Fibroblast of peridontal ligament (primary cell): Measurements from ENCODE around the gene DCTN4.
A peak's percentile ranks its signal among the peaks of the same experiment; 100 is the strongest.

ENCODE experiments used
- DNase-seq: peaks from one replicate; pipeline ENCODE4 v3.0.0-alpha.2; 2010; ENCODE audit errors: extremely low read depth

DCTN4 gene

GRCh38 chr5:150740992-150741391 lies 17.8 kb downstream of the DCTN4 start:
- no peak for DNase-seq

GRCh38 chr5:150738862-150739261 lies 20.0 kb downstream of the DCTN4 start:
- no peak for DNase-seq

GRCh38 chr5:150734579-150735384 lies 24.0 kb downstream of the DCTN4 start:
- DNase-seq, result no peak

GRCh38 chr5:150731669-150732242 lies 27.1 kb downstream of the DCTN4 start:
- DNase-seq, result no peak

GRCh38 chr5:150729859-150730258 lies 29.0 kb downstream of the DCTN4 start:
- no peak for DNase-seq

- DNase-seq, result no peak
These were observed 35.0 kb downstream of the DCTN4 start for GRCh38 chr5:150723845-150724244.

GRCh38 chr5:150710165-150710564 lies 48.7 kb downstream of the DCTN4 start:
- DNase-seq, result peak; percentile 6

- DNase-seq, result no peak
These were observed 51.9 kb downstream of the DCTN4 start for GRCh38 chr5:150706776-150707390.

- DNase-seq, result peak; percentile 10
These were observed 55.1 kb downstream of the DCTN4 start for GRCh38 chr5:150703762-150704161.

- peak; percentile 85 for DNase-seq
These were observed 58.0 kb downstream of the DCTN4 start, which contains the start of gene RBM22 for GRCh38 chr5:150700594-150701377. Gene RBM22 (minus strand): TSS chr5:150701062. CDS start chr5:150700985, 77 bp downstream.

GRCh38 chr5:150700246-150700593 lies 58.6 kb downstream of the DCTN4 start:
- DNase-seq, result no peak

GRCh38 chr5:150694612-150695011 lies 64.2 kb downstream of the DCTN4 start:
- DNase-seq, result peak; percentile 73

GRCh38 chr5:150692276-150692675 lies 66.5 kb downstream of the DCTN4 start:
- no peak for DNase-seq

- no peak for DNase-seq
These were observed 68.1 kb downstream of the DCTN4 start for GRCh38 chr5:150690760-150691159.

- no peak for DNase-seq
These were observed 69.7 kb downstream of the DCTN4 start for GRCh38 chr5:150689120-150689519.

GRCh38 chr5:150676578-150676977 lies 82.2 kb downstream of the DCTN4 start:
- no peak for DNase-seq

- DNase-seq, result no peak
These were observed 83.7 kb downstream of the DCTN4 start for GRCh38 chr5:150675069-150675468.

- no peak for DNase-seq
These were observed 84.4 kb downstream of the DCTN4 start for GRCh38 chr5:150674341-150674821.

GRCh38 chr5:150672884-150673275 lies 85.9 kb downstream of the DCTN4 start:
- no peak for DNase-seq

- DNase-seq, result no peak
These were observed 86.5 kb downstream of the DCTN4 start for GRCh38 chr5:150672237-150672883.

GRCh38 chr5:150671509-150672236 lies 87.1 kb downstream of the DCTN4 start:
- DNase-seq, result no peak
